ENCODE measurements around the gene C2orf68. TPM values are rescaled to one million over a fixed set of nuclear protein-coding genes. Genes with fewer than 3 reads are reported as not detected.

Gene C2orf68
- total and polyA plus RNA-seq, 2 of the 8 experiments (the other 6 are each of a cell fraction or from before 2014, with no cell fraction given) = 46.3 to 49.4 TPM

GRCh38 chr2:85661139-85661858, 49.4 kb upstream of the C2orf68 start (continued):
- no peak for TF ChIP-seq GTF2F1 (IDR thresholded peaks at IDR 0.05; ENCODE audit: borderline replicate concordance, low read depth, low read length)
- TF ChIP-seq, protein P1, sequence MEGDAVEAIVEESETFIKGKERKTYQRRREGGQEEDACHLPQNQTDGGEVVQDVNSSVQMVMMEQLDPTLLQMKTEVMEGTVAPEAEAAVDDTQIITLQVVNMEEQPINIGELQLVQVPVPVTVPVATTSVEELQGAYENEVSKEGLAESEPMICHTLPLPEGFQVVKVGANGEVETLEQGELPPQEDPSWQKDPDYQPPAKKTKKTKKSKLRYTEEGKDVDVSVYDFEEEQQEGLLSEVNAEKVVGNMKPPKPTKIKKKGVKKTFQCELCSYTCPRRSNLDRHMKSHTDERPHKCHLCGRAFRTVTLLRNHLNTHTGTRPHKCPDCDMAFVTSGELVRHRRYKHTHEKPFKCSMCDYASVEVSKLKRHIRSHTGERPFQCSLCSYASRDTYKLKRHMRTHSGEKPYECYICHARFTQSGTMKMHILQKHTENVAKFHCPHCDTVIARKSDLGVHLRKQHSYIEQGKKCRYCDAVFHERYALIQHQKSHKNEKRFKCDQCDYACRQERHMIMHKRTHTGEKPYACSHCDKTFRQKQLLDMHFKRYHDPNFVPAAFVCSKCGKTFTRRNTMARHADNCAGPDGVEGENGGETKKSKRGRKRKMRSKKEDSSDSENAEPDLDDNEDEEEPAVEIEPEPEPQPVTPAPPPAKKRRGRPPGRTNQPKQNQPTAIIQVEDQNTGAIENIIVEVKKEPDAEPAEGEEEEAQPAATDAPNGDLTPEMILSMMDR (IDR thresholded peaks at IDR 0.05; ENCODE audit: control extremely low read depth in 1 of 3, insufficient read depth in 1 of 3, low read depth in 1 of 3, low read length in 3 of 3) = no peak
- no peak for TF ChIP-seq RFX5 (IDR thresholded peaks at IDR 0.05; ENCODE audit: borderline replicate concordance, low read depth, low read length)
- no peak for TF ChIP-seq ZNF274 (IDR thresholded peaks at IDR 0.05; ENCODE audit: borderline replicate concordance, extremely low read depth, low read length)
- no peak for TF ChIP-seq SIRT6 (IDR thresholded peaks at IDR 0.05; ENCODE audit: low read length)
- TF ChIP-seq HDAC2 (IDR thresholded peaks at IDR 0.05; ENCODE audit: borderline replicate concordance in 1 of 2, low read depth in 2 of 2, low read length in 2 of 2) = no peak
- TF ChIP-seq, protein P2, sequence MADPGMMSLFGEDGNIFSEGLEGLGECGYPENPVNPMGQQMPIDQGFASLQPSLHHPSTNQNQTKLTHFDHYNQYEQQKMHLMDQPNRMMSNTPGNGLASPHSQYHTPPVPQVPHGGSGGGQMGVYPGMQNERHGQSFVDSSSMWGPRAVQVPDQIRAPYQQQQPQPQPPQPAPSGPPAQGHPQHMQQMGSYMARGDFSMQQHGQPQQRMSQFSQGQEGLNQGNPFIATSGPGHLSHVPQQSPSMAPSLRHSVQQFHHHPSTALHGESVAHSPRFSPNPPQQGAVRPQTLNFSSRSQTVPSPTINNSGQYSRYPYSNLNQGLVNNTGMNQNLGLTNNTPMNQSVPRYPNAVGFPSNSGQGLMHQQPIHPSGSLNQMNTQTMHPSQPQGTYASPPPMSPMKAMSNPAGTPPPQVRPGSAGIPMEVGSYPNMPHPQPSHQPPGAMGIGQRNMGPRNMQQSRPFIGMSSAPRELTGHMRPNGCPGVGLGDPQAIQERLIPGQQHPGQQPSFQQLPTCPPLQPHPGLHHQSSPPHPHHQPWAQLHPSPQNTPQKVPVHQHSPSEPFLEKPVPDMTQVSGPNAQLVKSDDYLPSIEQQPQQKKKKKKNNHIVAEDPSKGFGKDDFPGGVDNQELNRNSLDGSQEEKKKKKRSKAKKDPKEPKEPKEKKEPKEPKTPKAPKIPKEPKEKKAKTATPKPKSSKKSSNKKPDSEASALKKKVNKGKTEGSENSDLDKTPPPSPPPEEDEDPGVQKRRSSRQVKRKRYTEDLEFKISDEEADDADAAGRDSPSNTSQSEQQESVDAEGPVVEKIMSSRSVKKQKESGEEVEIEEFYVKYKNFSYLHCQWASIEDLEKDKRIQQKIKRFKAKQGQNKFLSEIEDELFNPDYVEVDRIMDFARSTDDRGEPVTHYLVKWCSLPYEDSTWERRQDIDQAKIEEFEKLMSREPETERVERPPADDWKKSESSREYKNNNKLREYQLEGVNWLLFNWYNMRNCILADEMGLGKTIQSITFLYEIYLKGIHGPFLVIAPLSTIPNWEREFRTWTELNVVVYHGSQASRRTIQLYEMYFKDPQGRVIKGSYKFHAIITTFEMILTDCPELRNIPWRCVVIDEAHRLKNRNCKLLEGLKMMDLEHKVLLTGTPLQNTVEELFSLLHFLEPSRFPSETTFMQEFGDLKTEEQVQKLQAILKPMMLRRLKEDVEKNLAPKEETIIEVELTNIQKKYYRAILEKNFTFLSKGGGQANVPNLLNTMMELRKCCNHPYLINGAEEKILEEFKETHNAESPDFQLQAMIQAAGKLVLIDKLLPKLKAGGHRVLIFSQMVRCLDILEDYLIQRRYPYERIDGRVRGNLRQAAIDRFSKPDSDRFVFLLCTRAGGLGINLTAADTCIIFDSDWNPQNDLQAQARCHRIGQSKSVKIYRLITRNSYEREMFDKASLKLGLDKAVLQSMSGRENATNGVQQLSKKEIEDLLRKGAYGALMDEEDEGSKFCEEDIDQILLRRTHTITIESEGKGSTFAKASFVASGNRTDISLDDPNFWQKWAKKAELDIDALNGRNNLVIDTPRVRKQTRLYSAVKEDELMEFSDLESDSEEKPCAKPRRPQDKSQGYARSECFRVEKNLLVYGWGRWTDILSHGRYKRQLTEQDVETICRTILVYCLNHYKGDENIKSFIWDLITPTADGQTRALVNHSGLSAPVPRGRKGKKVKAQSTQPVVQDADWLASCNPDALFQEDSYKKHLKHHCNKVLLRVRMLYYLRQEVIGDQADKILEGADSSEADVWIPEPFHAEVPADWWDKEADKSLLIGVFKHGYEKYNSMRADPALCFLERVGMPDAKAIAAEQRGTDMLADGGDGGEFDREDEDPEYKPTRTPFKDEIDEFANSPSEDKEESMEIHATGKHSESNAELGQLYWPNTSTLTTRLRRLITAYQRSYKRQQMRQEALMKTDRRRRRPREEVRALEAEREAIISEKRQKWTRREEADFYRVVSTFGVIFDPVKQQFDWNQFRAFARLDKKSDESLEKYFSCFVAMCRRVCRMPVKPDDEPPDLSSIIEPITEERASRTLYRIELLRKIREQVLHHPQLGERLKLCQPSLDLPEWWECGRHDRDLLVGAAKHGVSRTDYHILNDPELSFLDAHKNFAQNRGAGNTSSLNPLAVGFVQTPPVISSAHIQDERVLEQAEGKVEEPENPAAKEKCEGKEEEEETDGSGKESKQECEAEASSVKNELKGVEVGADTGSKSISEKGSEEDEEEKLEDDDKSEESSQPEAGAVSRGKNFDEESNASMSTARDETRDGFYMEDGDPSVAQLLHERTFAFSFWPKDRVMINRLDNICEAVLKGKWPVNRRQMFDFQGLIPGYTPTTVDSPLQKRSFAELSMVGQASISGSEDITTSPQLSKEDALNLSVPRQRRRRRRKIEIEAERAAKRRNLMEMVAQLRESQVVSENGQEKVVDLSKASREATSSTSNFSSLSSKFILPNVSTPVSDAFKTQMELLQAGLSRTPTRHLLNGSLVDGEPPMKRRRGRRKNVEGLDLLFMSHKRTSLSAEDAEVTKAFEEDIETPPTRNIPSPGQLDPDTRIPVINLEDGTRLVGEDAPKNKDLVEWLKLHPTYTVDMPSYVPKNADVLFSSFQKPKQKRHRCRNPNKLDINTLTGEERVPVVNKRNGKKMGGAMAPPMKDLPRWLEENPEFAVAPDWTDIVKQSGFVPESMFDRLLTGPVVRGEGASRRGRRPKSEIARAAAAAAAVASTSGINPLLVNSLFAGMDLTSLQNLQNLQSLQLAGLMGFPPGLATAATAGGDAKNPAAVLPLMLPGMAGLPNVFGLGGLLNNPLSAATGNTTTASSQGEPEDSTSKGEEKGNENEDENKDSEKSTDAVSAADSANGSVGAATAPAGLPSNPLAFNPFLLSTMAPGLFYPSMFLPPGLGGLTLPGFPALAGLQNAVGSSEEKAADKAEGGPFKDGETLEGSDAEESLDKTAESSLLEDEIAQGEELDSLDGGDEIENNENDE (IDR thresholded peaks at IDR 0.05; ENCODE audit: insufficient replicate concordance, low read length) = no peak
